Measurements from ENCODE around the gene FAT2.

Gene FAT2

GRCh38 chr5:151605559-151605958 lies 14.4 kb upstream of the FAT2 start:
- H3K27ac ChIP-seq (ENCODE audit: low read depth, low read length): no peak overlapping the region
- H4K91ac ChIP-seq (ENCODE audit: low read depth, low read length): no peak overlapping the region
- DNase-seq: no peak
- H4K8ac ChIP-seq (ENCODE audit: low read depth, low read length): no peak overlapping the region
- H2AFZ ChIP-seq (ENCODE audit: insufficient read depth, low read length, poor library complexity): no peak overlapping the region
- H3K14ac ChIP-seq (ENCODE audit: low read length): no peak overlapping the region
- no CpG with 5 or more reads among the region's 3 CpGs for WGBS (ENCODE audit: extremely low coverage, insufficient coverage, insufficient read length)
- H3K79me1 ChIP-seq (ENCODE audit: low read length): no peaks in the 10 kb centered on the region
- H3K27me3 ChIP-seq (ENCODE audit: insufficient read depth, low read length): no peaks in the 10 kb centered on the region
- H3K4me3 ChIP-seq (ENCODE audit: low read depth, low read length): no peak overlapping the region
- no peak overlapping the region for H4K12ac ChIP-seq (ENCODE audit: low read depth, low read length)
- H2BK5ac ChIP-seq (ENCODE audit: low read depth, low read length, poor library complexity): no peak overlapping the region
- H3K4ac ChIP-seq (ENCODE audit: low read depth, low read length): no peak overlapping the region
- no peaks in the 10 kb centered on the region for H3K9me3 ChIP-seq (ENCODE audit: insufficient read depth, low read depth, low read length)
- no peak overlapping the region for H3K9ac ChIP-seq (ENCODE audit: low read length)
- H2AK5ac ChIP-seq (ENCODE audit: low read length): no peak overlapping the region
- no peak overlapping the region for H3K18ac ChIP-seq (ENCODE audit: low read length)
- H3K79me2 ChIP-seq (ENCODE audit: control insufficient read depth, insufficient read depth, low read length, poor library complexity): no peaks in the 10 kb centered on the region
- no peak overlapping the region for H3K4me2 ChIP-seq (ENCODE audit: low read length)
- no peaks in the 10 kb centered on the region for H3K4me1 ChIP-seq (ENCODE audit: control insufficient read depth in 1 of 2, insufficient read depth in 2 of 2, low read length in 2 of 2)
- H3K23ac ChIP-seq (ENCODE audit: low read length): no peak overlapping the region
- no peak overlapping the region for H2BK120ac ChIP-seq (ENCODE audit: insufficient read depth, low read length, poor library complexity)
- H3K36me3 ChIP-seq (ENCODE audit: control insufficient read depth in 1 of 2, insufficient read depth in 2 of 2, low read length in 2 of 2): no peaks in the 10 kb centered on the region
- H2BK12ac ChIP-seq (ENCODE audit: low read length): no peak overlapping the region

GRCh38 chr5:151602806-151603205 lies 11.7 kb upstream of the FAT2 start:
- Histone ChIP-seq H2BK120ac (ENCODE audit: insufficient read depth, low read length, poor library complexity) (no peak overlapping the region), H3K23ac (ENCODE audit: low read length) (no peak overlapping the region), H3K4me1 (ENCODE audit: control insufficient read depth in 1 of 2, insufficient read depth in 2 of 2, low read length in 2 of 2) (peaks cover 6 to 8% of the 10 kb centered on the region in 2 experiments), H3K18ac (ENCODE audit: low read length) (no peak overlapping the region), H3K79me1 (ENCODE audit: low read length) (peaks cover 2% of the 10 kb centered on the region), H3K79me2 (ENCODE audit: control insufficient read depth, insufficient read depth, low read length, poor library complexity) (no peaks in the 10 kb centered on the region), H3K4me2 (ENCODE audit: low read length) (no peak overlapping the region), H3K4ac (ENCODE audit: low read depth, low read length) (no peak overlapping the region), H4K12ac (ENCODE audit: low read depth, low read length) (no peak overlapping the region), H2BK5ac (ENCODE audit: low read depth, low read length, poor library complexity) (no peak overlapping the region), H3K27me3 (ENCODE audit: insufficient read depth, low read length) (no peaks in the 10 kb centered on the region), H2AFZ (ENCODE audit: insufficient read depth, low read length, poor library complexity) (no peak overlapping the region), H2AK5ac (ENCODE audit: low read length) (no peak overlapping the region), H2BK12ac (ENCODE audit: low read length) (no peak overlapping the region), H3K27ac (ENCODE audit: low read depth, low read length) (no peak overlapping the region), H3K36me3 (ENCODE audit: control insufficient read depth in 1 of 2, insufficient read depth in 2 of 2, low read length in 2 of 2) (no peaks in the 10 kb centered on the region), H3K9me3 (ENCODE audit: insufficient read depth, low read depth, low read length) (no peaks in the 10 kb centered on the region), H3K4me3 (ENCODE audit: low read depth, low read length) (no peak overlapping the region), H3K9ac (ENCODE audit: low read length) (no peak overlapping the region), H4K8ac (ENCODE audit: low read depth, low read length) (no peak overlapping the region), H3K14ac (ENCODE audit: low read length) (no peak overlapping the region), H4K91ac (ENCODE audit: low read depth, low read length) (no peak overlapping the region)
- DNase-seq: peak in 1 of 2 donors; percentile 88

- no peak overlapping the region for H2BK5ac ChIP-seq (ENCODE audit: low read depth, low read length, poor library complexity)
- no peak overlapping the region for H4K8ac ChIP-seq (ENCODE audit: low read depth, low read length)
- H3K27ac ChIP-seq (ENCODE audit: low read depth, low read length): no peak overlapping the region
- no peaks in the 10 kb centered on the region for H3K79me2 ChIP-seq (ENCODE audit: control insufficient read depth, insufficient read depth, low read length, poor library complexity)
- H3K4me1 ChIP-seq (ENCODE audit: control insufficient read depth in 1 of 2, insufficient read depth in 2 of 2, low read length in 2 of 2): peaks cover 18 to 22% of the 10 kb centered on the region in 2 experiments
- H3K23ac ChIP-seq (ENCODE audit: low read length): no peak overlapping the region
- whole genome bisulfite sequencing (ENCODE audit: extremely low coverage, insufficient coverage, insufficient read length): no CpG with 5 or more reads among the region's 4 CpGs
- no peak overlapping the region for H3K14ac ChIP-seq (ENCODE audit: low read length)
- H2AFZ ChIP-seq (ENCODE audit: insufficient read depth, low read length, poor library complexity): no peak overlapping the region
- H2BK12ac ChIP-seq (ENCODE audit: low read length): peak overlapping the region; percentile 30
- no peak overlapping the region for H2AK5ac ChIP-seq (ENCODE audit: low read length)
- H3K36me3 ChIP-seq (ENCODE audit: control insufficient read depth in 1 of 2, insufficient read depth in 2 of 2, low read length in 2 of 2): no peaks in the 10 kb centered on the region
- no peaks in the 10 kb centered on the region for H3K9me3 ChIP-seq (ENCODE audit: insufficient read depth, low read depth, low read length)
- H4K12ac ChIP-seq (ENCODE audit: low read depth, low read length): no peak overlapping the region
- no peak overlapping the region for H3K4ac ChIP-seq (ENCODE audit: low read depth, low read length)
- no peak overlapping the region for H2BK120ac ChIP-seq (ENCODE audit: insufficient read depth, low read length, poor library complexity)
- H3K27me3 ChIP-seq (ENCODE audit: insufficient read depth, low read length): no peaks in the 10 kb centered on the region
- no peak overlapping the region for H4K91ac ChIP-seq (ENCODE audit: low read depth, low read length)
- no peak overlapping the region for H3K4me2 ChIP-seq (ENCODE audit: low read length)
- no peak overlapping the region for H3K18ac ChIP-seq (ENCODE audit: low read length)
- H3K4me3 ChIP-seq (ENCODE audit: low read depth, low read length): no peak overlapping the region
- H3K79me1 ChIP-seq (ENCODE audit: low read length): peaks cover 7% of the 10 kb centered on the region
- no peak for DNase-seq
- no peak overlapping the region for H3K9ac ChIP-seq (ENCODE audit: low read length)
These were observed 10.3 kb upstream of the FAT2 start for GRCh38 chr5:151601391-151601790.

GRCh38 chr5:151600069-151600665 lies 9.0 kb upstream of the FAT2 start:
- Histone ChIP-seq H4K91ac (ENCODE audit: low read depth, low read length) (no peak overlapping the region), H3K27me3 (ENCODE audit: insufficient read depth, low read length) (no peaks in the 10 kb centered on the region), H2AFZ (ENCODE audit: insufficient read depth, low read length, poor library complexity) (no peak overlapping the region), H3K4me1 (ENCODE audit: control insufficient read depth in 1 of 2, insufficient read depth in 2 of 2, low read length in 2 of 2) (peaks cover 24 to 30% of the 10 kb centered on the region in 2 experiments), H2BK120ac (ENCODE audit: insufficient read depth, low read length, poor library complexity) (no peak overlapping the region), H2BK5ac (ENCODE audit: low read depth, low read length, poor library complexity) (no peak overlapping the region), H3K36me3 (ENCODE audit: control insufficient read depth in 1 of 2, insufficient read depth in 2 of 2, low read length in 2 of 2) (no peaks in the 10 kb centered on the region), H3K23ac (ENCODE audit: low read length) (no peak overlapping the region), H2BK12ac (ENCODE audit: low read length) (no peak overlapping the region), H3K9me3 (ENCODE audit: insufficient read depth, low read depth, low read length) (no peaks in the 10 kb centered on the region), H4K12ac (ENCODE audit: low read depth, low read length) (no peak overlapping the region), H3K4me3 (ENCODE audit: low read depth, low read length) (no peak overlapping the region), H3K79me1 (ENCODE audit: low read length) (peaks cover 8% of the 10 kb centered on the region), H3K9ac (ENCODE audit: low read length) (no peak overlapping the region), H3K18ac (ENCODE audit: low read length) (no peak overlapping the region), H3K27ac (ENCODE audit: low read depth, low read length) (no peak overlapping the region), H2AK5ac (ENCODE audit: low read length) (no peak overlapping the region), H3K79me2 (ENCODE audit: control insufficient read depth, insufficient read depth, low read length, poor library complexity) (no peaks in the 10 kb centered on the region), H3K4ac (ENCODE audit: low read depth, low read length) (no peak overlapping the region), H4K8ac (ENCODE audit: low read depth, low read length) (no peak overlapping the region), H3K14ac (ENCODE audit: low read length) (no peak overlapping the region), H3K4me2 (ENCODE audit: low read length) (no peak overlapping the region)
- peak in 1 of 2 donors; percentile 85 for DNase-seq
- WGBS (ENCODE audit: extremely low coverage, insufficient coverage, insufficient read length): no CpG with 5 or more reads among the region's 3 CpGs

All from trophoblast cell (in vitro differentiated cells and primary cell).